Ramos (cell line): Measurements from ENCODE around the gene PRPF19.

ENCODE experiments used
- in situ Hi-C: fragments of 300-500 bp; cut with MboI; formaldehyde crosslinking; loops from one replicate; pipeline ENCODE4 v1.14.3; 2022; ENCODE audit warnings: low sequenced_read_pairs; ENCODE audit not compliant: unreplicated experiment

PRPF19 gene

GRCh38 chr11:60939301-60939700, 32.9 kb upstream of the PRPF19 start:
- in situ Hi-C loops = no loop called here

GRCh38 chr11:60938500-60938899, 32.1 kb upstream of the PRPF19 start:
- in situ Hi-C loops = no loop called here

GRCh38 chr11:60937811-60938210, 31.4 kb upstream of the PRPF19 start:
- in situ Hi-C loops = no loop called here

GRCh38 chr11:60937144-60937527, 30.8 kb upstream of the PRPF19 start:
- in situ Hi-C loops = no loop called here

- in situ Hi-C loops = no loop called here
Measured at GRCh38 chr11:60936467-60937143, 30.2 kb upstream of the PRPF19 start.

GRCh38 chr11:60935676-60936442, 29.5 kb upstream of the PRPF19 start:
- in situ Hi-C loops = no loop called here

GRCh38 chr11:60934790-60935605, 28.6 kb upstream of the PRPF19 start:
- in situ Hi-C loops = no loop called here

GRCh38 chr11:60934124-60934789, 27.9 kb upstream of the PRPF19 start:
- in situ Hi-C loops = no loop called here

- in situ Hi-C loops = no loop called here
Measured at GRCh38 chr11:60933416-60934123, 27.2 kb upstream of the PRPF19 start.

- in situ Hi-C loops = no loop called here
Measured at GRCh38 chr11:60932605-60933356, 26.4 kb upstream of the PRPF19 start.

- in situ Hi-C loops = no loop called here
Measured at GRCh38 chr11:60931917-60932316, 25.5 kb upstream of the PRPF19 start.

GRCh38 chr11:60930394-60930793, 24.0 kb upstream of the PRPF19 start:
- in situ Hi-C loops = no loop called here

- in situ Hi-C loops = no loop called here
Measured at GRCh38 chr11:60929764-60930163, 23.4 kb upstream of the PRPF19 start.

- in situ Hi-C loops = no loop called here
Measured at GRCh38 chr11:60928563-60929001, 22.2 kb upstream of the PRPF19 start.

GRCh38 chr11:60927600-60927999, 21.2 kb upstream of the PRPF19 start:
- in situ Hi-C loops = no loop called here

- in situ Hi-C loops = no loop called here
Measured at GRCh38 chr11:60927061-60927592, 20.7 kb upstream of the PRPF19 start.

GRCh38 chr11:60926500-60926899, 20.1 kb upstream of the PRPF19 start:
- in situ Hi-C loops = no loop called here

- in situ Hi-C loops = no loop called here
Measured at GRCh38 chr11:60925868-60926267, 19.5 kb upstream of the PRPF19 start.
